ENCODE measurements around the gene SAMD10.

DNA sequence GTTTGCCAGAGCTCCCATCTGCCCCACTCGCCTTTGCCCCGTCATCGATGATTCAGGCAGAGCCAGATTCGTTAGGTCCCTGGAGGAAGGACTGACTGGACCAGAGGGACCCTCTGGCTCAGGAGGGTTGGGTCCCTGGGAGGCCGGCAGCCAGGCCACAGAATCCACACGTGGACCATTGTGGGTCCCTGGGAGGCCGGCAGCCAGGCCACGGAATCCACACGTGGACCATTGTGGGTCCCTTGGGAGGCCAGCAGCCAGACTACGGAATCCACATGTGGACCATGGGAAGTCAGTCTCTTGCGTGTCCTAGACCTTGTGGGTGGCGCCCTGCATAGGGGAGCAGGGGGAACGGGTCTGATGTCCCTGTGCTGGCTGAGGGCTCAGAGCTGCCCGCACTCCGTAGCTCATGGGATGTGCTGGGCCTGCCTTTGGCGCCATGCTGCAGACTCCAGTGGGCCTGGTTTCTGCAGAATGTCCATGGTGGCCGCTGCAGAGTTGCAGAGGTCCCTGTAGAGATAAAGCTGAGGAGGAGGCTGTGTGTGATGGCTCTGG lies 46.8 kb downstream of the SAMD10 start:
- TF ChIP-seq, protein P1, sequence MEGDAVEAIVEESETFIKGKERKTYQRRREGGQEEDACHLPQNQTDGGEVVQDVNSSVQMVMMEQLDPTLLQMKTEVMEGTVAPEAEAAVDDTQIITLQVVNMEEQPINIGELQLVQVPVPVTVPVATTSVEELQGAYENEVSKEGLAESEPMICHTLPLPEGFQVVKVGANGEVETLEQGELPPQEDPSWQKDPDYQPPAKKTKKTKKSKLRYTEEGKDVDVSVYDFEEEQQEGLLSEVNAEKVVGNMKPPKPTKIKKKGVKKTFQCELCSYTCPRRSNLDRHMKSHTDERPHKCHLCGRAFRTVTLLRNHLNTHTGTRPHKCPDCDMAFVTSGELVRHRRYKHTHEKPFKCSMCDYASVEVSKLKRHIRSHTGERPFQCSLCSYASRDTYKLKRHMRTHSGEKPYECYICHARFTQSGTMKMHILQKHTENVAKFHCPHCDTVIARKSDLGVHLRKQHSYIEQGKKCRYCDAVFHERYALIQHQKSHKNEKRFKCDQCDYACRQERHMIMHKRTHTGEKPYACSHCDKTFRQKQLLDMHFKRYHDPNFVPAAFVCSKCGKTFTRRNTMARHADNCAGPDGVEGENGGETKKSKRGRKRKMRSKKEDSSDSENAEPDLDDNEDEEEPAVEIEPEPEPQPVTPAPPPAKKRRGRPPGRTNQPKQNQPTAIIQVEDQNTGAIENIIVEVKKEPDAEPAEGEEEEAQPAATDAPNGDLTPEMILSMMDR (IDR thresholded peaks at IDR 0.05), result no peak
- TF ChIP-seq POLR2A (IDR thresholded peaks at IDR 0.05), result no peak

Measured in thyroid gland (tissue), 4 donors.